HG03025 (cell line): Measurements from ENCODE around the gene UNC119.

Experiments
- ATAC-seq: cut with Tn5 transposase; IDR thresholded peaks from one replicate; pipeline ENCODE4 v1.9.1; 2021; ENCODE audit warnings: mild to moderate bottlenecking, moderate library complexity; ENCODE audit not compliant: unreplicated experiment, low FRiP score

The UNC119 gene

DNA sequence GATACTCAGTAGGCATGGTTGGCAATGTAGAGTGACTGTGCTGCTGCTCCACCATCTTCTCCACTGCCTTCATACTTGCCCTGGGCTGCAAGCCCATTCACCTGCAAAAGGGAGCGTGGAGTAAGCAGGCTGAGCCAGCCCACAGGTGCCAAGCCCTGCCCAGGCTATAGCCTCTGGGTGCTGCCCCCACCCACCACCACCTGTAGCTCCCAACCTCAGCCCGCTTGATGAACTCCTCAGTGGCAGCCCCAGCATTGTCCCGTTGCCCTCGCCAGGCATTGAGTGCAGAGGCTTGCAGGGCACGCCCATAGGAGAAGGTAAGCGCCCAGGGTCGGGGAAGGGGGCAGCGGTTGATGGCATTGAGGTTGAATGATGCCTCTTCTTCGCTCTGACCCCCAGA lies 21.1 kb upstream of the UNC119 start:
- ATAC-seq = no peak

DNA sequence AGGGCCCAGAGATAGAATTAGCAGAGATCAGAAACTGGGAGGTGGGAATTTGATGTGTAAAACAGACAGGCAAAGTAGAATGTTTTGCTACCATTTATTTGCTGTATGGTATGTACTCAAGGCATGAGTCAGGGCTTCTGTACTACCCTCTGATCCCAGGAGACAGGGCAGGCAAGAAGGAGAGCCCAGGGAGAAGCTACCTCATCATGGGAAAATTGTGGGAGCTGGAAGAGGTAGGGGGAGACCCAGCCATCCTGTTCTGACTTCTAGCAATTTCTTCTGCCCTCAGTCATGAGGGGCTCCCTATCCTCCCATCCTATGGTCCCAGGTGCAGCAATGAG lies 20.6 kb upstream of the UNC119 start:
- no peak for ATAC-seq

DNA sequence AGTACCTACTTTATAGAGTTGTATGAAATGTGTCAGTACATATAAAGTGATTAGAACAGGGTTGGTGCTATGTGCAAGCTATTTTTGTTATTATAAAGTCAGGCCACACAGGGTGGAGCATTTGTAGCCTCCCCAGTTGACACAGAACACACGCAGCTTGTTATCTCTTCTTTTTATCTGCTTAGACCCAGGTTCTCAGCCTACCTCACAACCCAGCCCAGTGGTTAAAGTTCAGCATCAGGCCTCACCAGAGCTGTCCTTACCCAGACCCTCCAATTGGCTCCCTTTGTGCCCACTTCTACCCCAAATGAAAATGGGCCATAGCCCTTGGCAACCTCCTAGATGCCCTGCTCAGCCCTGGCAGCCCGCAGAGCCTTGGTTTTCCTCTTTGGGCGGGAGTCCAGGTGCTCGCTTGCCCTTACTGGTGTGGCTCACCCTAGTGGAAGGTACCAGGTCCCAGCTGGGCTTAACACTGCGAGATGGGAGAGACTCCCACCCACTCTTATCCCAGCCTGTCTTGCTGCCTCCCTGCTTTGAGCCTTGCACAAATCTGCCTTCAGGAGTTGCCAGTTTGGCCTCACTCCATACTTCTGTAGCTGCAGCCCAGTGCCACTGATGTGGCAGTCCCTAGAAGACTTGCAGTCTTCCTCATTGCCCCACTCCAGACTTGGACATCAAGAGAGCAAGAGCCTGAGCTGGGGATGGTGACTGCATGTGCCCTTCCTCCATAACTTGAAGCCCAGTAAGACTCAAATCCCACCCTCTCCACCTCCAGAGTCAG lies 20.0 kb upstream of the UNC119 start:
- ATAC-seq = no peak

DNA sequence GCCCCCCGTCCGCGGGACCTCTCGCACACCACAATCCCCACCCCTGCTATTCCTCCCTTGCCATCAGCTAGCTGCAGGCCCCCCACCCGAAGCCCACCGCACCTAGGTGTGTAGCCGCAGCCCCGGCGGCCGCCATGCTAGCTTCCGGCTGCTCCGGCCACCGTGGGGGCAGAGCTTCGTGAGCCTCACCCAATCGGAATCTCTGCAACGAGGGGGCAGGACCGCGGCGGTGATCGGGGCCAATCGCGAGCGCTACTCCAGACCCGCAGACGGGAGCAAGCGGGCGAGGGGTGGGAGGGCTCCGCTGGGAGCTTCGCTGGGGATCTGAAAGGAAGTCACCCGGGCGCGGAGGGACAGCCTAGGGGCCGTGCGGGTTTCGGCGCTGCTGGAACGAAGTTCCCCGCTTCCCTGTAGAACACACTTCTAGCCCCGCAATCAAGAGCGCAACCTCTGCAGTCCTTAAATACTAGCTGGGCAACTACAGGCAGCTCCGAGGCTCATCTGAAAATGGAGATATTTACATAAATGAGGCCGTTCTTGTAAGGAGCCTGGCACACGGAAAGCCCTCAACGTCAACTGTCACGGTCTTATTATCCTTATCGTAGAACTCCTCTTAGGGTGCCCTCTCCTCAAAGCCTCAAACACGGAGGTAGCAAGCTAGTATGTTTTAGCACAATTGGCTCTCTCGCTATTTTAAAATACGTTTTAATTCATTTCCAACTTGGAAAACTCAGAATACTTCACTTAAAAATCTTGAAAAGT lies 19.1 kb upstream of the UNC119 start, which contains the start of gene PIGS:
Gene PIGS, minus strand, starts transcription at position 164 of the 762 bp plus-strand sequence. Its CDS starts 28 bp downstream, at position 136.
- ATAC-seq = peak; percentile 85

DNA sequence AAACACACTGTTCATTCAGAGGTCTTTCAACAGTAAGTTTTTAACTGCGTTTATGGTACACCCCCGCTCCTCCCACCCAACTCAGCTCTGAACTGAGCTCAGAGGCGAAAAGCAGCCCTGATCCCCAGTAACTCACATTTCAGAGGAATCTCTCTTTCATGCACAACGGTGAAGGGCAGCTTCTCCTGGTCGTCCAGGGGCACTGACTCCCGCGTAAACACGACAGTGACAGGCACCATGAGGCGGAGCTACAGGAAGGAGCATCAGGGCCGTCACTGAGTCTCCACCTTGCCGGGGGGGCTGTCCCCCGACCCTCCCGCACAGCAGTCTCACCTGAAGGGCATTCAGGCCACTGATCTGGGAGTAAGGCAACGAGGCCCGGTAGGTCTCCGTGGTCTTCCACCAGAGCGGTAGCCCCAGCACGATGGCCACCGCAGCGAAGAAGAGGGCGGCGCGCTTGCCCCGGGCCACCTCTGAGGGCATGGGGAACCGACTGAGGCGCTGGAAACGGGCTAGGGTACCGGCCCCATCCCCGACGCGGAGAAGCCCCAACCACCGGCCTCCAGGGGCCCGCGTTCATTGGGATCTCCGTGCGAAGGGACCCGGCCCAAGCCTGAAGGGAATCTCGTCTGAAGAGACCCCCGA lies 18.4 kb upstream of the UNC119 start:
- ATAC-seq = peak; percentile 25

DNA sequence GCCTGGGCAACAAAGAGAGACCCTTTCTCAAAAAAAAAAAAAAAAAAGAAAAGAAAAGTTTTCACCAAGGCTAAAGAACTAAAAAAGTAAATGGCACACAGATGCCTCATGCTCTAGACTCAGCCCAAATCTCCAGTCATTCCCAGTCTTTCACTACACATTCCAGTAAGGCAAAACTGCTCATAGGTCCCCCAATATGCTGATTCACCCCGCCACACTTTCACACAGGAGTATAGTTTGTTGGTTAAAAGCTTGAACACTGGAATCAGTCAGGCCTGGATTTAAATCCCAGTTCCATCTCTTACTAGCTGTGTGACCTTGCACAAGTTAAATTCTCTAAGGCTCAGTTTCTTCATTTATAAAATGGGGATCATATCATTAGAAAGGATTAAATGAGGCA lies 17.0 kb upstream of the UNC119 start:
- ATAC-seq = no peak

DNA sequence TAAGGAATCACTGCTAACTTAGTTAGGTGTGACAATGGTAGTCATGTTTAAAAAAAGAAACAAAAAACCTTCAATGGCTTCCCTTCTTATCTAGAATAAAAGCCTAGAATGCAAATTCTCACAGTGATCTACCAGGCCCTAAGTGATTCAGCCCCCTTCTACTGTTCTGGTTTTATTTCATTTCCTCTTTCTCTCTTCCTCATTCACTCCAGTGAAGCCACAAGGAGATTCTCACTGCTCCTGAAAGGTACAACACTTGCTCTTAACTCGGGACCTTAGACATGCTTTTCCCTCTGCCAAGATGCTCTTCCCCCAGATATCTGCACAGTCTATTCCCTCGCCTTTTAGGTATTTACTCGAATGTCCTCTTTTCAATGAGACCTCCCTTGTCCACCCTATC lies 15.2 kb upstream of the UNC119 start:
- no peak for ATAC-seq

DNA sequence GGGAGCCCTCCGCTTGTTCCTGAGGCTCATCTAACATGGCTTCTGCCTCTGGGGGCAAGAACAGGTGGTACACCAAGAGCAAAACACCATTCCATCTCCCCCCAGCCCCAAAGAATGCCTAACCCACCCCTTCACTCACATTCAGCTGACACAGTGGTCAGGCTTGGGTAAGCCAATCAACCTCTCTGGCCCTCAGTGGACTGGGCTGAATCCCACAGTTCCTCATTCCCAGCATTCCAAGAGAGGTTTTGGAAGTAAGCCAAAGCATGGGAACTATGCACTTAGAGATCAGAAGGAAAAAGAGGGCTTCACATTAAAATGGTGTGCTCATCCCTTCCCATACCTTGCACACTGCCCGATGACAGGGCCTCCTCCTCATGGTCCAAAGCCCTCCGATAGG lies 11.1 kb upstream of the UNC119 start:
- no peak for ATAC-seq

DNA sequence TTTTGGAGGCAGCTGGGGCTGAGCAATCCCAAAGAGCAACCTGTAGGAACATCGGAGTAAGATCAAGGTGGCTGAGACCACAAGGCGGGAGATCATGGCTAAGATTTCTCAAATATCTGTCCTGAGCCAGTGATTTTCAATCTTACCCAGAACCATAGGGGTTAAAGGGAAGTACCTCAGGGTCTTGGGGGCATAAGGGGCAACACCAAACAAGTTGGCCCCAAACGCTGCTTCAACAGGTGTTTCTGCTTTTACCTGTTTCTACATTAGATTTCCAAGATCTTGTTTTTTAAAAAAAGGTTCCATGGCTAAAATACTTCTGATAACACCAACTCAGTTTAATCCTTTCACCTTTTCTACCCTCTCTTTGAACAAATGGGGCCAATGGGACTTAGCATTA lies 2.6 kb upstream of the UNC119 start:
- ATAC-seq = no peak

DNA sequence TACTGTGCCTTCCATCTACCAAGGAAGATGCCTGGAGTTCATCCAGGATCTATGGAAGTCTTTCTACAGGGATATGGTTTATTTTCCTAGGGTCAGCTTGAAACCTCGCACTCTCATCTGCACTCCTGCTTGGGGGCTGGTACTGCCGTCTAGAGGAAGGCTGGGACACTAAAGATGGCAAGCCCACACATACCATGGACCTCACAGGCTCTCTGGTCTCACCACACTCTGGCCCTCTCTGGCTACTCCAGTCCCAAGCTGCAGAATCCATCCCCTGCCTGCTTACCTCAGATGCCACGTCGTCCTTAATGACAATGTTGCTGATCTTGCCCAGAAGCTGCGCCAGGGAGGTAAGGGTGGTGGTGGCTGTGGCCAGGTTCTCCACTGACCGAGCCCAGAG lies 2.1 kb upstream of the UNC119 start:
- ATAC-seq = no peak

DNA sequence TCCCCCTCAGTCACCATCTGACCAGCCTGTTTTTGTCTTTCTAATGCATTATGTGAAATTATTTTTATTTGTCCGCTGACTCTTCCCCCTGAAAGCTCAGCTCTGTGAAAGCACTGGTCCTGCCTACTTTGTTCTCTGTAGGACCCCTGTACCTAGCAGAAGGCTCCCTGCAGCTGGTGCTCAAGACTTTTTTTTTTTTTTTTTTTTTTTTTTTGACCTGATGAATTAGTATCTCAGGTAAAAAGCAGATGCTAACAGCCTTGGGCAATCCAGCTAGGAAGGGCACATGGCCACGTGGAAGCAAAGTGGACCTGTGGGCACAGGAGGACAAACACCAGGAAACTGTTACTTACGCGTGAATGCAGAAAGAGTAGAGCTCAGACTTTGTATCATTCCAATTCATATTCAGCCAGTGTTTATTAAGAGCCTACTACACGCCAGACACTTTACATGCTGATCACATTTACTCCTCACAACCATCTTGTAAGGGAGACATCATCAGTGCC lies 629 bp upstream of the UNC119 start:
- ATAC-seq = no peak

DNA sequence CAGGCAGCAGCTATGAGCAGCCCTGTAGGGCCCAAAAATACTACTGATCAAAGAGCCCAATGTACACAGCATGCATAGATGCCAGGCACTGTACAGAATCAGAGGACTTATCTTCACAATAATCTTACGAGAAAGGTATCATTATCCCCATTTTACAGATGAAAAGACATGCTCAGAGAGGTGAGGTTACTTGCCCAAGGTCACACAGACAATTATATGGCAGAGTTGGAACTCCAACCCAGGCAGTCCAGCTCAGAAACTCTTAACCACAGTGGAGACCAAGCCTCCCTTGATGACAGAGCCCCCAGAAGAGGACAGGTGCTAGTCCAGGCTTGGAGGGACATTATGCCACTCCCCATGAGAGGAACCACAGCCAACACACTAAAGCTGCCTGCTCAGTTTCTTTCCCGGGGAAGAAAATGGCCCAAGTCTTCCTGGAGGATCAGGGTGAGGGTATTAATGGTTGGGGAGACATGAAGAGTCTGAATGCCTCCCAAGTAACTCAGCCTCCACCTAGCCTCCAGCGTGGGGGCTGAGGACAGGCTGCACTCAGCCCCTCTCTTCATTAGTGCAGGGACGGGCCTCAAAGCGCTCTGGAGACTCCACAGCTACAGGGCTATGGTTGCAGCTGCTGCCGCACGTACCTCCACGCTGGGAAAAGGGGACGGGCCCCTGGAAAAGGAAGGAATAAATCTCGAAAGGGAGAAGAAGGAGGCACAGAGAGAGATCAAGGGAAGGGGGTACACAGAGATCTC lies 826 bp downstream of the UNC119 start:
- no peak for ATAC-seq

DNA sequence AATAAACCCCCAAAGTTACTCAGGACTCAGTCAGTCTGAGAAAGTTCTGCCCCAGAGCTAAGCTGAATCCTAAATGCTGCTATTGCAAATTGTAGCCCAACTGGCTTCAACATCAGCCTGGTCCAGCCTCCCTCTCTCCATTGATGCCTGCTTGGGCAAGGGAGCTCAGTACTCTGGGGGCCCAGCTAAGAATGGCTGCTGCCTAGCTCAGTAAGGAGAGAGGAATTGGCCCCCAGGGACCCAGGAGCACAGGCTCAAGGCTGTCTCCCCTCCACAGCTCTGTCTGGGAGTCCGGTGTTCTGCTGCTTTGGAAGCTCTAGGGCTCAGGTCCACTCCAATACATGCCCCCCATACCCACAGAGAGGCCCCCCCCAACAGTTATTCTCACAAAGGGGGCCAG lies 1.6 kb downstream of the UNC119 start:
- no peak for ATAC-seq

DNA sequence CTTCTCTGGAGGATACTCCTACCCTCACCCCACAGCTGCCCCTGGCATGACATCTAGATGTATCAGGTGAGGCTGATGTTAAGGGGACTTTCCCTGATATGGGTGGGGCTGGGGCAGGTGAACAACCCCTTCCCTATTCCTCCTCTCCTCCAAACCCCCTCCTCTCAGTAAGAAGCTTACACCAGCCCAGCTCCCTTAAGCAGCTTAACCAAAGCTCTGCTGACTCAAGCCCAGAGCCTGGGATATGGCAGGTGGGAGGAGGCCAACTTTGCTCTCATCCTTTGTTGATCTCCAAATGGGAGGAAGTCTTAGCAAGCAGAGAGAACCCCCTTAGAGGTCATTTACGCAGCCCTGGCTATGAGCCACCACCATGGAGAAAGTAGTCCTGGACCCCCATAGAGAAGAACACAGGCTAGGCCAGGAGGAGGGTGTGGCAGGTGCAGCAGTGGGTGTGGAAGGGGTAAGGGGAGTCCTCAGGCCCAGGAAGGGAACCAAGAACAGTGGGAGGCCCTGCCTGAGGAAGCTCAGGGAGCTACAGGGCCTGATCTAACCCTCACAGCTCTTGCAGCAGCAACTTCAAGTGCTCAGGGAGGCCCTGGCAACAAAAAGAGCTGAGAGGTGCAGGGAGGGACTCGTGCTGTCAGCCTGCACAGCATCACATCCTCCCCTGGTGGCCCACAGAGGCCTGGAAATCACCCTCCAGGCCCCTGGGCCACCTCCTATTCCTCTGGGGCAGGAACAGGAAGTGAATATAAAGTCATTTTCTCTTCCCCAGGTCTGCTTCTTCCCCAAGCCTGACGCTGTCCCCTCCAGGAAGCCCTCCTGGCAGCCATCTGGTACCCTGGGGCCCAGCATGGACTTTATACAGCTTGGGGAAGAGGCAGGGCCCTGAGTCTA lies 2.9 kb downstream of the UNC119 start:
- no peak for ATAC-seq

DNA sequence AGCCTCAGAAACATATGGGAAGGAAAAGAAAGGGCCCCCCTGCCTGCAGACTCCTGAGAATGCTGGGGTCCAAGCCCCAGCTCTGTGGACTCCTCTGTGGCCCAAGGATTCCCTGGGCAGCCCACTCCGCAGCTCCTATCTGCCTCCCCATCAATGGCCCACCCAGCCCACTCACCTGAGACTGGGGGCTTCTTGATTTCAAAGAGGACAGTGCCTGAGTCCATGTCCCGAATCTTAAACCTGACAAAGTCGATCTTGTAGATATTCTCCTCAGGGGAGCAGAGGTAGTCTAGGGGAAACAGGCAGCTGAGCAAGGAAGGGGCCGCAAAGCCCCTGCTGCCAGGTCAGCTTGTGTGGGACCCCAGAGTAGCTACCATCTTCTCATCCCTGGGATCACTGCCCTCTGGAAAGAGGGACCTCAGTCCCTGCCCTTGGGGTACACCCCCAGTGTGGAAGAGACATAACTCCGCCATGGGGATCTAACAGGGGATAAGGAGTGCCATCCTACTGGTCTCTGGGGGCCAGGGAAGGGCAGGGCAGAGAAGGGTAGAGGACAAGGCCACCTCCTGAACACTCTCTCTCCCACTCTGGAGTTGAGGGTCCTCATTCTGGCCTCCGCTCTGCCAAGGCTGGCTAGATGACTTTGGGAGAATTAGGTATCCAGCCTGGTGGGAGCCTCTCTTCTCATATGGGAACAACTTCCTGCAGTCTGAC lies 3.9 kb downstream of the UNC119 start:
- no peak for ATAC-seq

DNA sequence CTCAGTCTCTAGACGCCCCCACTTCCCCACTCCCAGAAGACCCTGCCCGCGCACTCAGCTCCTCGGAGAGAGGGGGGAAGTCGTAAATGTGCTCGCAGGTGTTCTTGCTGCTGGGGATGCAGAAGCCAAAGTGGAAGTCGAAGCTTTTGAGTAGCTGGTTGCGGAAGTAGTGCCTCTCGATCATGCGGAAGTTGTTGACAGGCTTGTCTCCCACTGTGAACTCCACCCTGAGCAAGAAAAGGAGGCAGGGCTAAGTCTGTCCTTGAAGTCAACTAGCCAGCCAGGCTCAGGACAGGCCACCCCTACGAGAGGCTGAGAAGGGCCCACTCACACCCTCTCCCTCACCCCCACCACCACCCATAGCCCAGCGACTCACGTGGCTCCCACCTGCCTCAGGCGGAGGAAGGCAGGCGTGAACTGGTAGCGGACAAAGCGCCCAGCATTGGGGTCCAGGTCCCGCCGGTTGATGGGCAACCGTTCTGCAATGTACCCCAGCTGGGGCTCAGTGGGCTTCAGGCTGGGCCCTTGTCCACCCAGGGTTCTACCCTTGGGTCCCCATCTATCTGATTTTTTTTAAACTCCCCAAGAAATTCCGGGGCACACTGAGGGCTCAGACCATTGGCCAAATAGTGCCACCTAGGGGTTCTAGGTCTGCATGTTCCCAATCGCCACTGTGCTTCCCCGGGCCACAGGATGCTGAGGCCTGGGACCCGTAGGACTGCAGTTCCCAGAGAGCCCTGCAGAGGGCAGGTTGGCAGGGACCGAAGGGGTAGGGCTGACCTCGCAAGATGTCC lies 4.6 kb downstream of the UNC119 start:
- no peak for ATAC-seq

DNA sequence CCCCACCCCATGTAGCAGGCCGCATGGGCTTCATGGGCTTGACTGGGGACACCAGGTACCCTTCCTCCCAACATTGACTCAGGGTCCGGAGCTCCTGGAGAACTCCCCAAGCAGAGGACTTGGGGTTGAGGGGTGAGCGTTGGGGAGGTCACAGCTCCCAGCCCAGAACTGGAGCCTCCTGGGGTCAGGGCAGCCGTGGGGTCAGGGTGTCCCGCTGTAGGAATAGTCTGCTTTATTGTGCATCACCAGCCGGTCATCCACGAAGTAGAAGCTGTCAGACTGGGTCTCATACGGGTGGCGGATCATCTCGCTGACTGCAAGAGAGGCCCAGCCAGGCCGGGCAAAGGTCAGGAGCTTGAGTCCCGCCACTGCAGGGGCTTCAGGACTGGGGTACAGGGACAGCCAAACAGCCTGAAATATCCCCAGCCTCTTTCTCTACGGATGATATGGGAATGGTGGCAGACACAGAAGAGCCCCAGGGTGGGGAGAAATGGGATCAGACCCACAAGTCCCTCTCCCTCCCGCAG lies 5.3 kb downstream of the UNC119 start:
- ATAC-seq = no peak

DNA sequence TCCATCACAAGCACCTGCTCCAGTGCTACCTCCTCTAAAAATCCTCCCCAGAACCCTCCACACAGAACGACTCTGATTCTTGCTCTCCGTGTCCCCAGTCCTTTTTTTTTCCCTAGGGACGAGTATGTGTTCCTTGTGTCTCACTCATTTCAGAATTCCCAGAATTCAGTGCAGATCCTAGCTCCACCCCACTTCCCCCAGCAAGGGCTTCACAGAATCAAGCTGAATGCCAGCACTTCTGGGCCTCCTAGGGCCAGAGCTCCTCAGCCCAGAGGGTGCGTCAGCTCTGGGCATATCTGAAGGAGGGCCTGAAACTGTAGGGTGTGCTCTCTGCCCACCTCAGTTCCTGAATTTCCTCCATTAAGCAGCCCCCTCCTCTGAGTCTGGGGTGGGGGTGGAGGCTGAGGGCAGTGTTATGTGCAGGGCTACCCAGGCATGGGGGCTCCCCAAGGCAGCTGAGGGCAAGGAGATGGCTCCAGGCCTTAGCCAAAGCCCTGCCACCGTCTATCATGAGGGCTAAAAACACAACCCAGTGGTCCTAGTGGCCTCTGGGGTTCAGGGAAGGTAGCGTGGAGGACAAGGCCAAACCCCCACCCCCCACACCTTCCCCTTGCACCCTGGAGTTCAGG lies 6.5 kb downstream of the UNC119 start:
- ATAC-seq = no peak
